GM19035 (cell line): Measurements from ENCODE around the gene CTIF.

ENCODE experiments used
- ATAC-seq: cut with Tn5 transposase; IDR thresholded peaks from one replicate; pipeline ENCODE4 v1.9.1; 2021; ENCODE audit not compliant: unreplicated experiment

The CTIF gene

DNA sequence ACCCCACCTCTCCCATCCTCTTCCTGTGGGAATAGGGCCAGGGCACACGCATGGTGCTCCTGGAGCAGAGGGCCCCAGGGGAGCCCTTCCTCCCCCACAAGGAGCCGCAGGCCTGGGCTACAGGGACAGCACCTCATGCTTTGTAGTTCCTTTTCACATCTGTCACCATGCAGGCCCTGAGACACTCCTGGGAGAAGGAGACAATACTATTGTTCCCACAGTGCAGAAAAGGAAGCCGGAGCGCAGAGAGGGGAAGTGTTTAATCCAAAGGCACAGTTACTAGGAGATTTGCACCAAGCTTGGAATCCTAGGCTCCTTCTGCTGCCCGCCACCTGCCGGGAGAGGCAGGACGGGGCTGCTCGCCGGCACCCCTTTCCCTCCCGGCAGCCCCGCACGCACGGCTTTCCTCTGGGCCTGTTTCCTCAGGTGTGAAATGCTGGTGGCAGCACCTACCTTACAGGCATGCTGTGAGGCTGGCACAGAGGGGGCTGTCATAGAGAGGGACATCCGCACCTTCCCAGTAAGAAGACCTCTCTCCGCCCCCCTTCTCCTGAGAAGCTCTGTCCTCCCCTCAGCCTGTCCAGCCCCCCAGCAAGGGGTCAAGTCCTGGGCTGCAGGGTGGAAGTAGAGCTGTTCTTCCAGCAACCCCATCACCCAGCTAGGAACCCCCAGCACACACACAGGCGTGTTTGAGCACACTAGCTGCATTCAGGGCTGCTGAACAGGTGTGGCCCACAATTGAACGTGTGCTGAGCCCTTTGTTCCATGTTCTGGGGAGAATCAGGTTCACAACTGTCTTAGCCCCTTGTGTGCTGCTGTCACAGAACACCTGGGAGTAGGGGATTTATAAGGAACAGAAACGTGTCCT is 349.3 kb downstream of the CTIF start:
- ATAC-seq, result no peak

DNA sequence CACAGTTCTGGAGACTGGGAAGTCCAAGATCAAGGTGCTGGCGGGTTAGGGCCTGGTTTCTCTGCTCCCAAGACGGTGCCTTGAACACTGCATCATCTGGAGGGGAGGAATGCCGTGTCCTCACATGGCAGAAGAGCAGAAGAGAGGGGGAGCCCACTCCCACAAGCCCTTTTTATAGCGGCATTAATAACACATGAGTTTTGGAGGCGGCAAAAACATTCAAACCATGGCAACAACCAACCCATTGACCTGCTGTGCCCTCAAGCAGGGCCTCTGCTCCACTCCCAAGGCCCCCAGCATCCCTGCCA is 349.9 kb downstream of the CTIF start:
- ATAC-seq, result no peak

- no peak for ATAC-seq
Measured at GRCh38 chr18:48889115-48889941, 350.5 kb downstream of the CTIF start.

- no peak for ATAC-seq
Measured at GRCh38 chr18:48889981-48890762, 351.3 kb downstream of the CTIF start.

DNA sequence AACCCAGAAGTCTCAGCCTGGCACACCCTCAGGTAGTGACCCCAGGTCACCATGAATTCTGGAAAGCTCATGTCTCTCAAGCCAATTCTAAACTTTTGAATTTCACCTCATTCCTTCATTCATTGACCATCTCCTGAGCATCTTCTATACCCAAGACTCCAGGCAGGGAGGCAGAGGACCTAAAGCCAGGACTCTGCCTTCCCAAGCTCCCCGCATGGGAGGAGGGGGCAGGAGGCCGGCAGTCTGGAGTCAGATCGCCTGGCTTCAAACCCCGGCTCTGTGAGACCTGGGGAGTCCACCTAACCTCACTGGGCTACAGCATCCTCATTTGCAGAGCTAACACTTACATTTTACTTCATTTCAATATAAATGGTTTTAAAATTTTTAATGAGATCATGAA is 352.9 kb downstream of the CTIF start:
- no peak for ATAC-seq

- ATAC-seq, result no peak
Measured at GRCh38 chr18:48892146-48892855, 353.5 kb downstream of the CTIF start.

DNA sequence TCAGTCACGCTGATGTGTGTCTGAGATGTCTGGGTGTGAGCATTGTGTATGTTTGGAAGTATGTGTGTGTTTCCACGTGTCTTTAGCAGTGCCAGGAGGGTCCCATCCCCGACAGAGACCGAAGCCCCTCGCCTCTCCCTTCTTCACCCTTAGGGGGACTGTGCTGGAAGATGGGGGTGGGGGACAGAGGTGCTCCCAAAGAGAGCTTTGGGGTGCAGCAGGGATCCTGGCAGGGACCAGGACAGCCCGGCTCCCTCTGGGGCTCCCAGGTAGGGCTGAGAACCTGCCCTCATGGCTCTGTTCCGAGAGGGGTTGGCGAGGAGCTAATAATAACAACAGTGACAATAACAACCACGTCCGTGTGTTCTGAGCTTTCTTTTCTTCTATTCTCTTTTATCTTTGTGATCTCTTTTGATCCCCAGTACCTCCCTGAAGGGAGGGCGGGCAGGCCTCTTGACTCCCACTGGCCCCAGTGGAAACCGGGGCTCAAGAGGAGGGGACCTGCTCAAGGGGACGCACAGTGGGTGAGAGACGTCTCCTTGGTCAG is 354.3 kb downstream of the CTIF start:
- ATAC-seq, result no peak

DNA sequence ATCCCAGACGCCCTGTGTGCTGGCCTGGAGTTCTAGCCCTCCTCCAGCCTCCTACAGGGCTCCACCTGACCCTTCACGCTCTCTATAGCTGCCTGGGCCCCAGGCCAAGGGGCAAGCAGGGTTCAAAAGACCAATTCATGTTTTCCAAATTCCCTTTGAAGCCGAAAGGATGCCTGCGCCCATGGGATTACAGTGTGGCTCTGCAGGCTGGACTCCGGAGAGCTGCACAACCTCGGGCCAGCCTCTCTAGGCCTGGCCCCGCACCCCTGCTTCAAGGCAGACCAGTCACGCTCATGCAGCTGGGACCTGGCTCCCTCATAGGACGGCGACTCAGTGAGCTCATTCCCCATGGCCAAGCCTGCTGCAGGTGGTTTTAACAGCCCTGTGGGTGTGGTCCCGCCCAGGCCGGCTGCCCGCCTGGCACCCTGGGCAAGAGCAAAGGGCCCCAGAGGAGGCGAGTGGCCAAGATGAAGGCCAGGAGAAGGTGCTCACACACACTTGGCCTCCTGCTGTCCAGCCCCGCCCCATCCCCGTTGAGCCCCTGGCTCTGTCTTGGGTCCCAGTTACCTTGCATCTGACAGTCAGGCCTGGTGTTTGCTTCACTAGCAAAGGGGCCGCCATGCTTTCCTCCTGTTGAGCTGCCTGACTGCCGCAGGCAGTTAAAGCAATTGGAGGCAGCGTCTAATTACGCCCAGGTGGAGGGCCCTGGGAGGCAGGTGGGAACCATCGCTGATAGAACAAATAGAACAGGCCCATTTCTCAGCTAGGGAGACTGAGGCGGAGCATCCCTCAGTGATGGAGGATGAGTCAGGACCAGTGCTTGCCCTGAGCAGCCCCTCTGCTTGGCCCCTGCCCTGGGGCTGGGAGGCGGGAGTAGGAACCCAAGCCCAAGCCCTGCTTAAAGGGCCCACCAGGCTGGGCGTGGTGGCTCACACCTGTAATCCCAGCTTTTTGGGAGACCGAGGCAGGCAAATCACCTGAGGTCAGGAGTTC is 355.1 kb downstream of the CTIF start:
- no peak for ATAC-seq

- no peak for ATAC-seq
Measured at GRCh38 chr18:48894799-48895346, 356.0 kb downstream of the CTIF start.

- peak; percentile 15 for ATAC-seq
Measured at GRCh38 chr18:48896326-48896874, 357.6 kb downstream of the CTIF start.

DNA sequence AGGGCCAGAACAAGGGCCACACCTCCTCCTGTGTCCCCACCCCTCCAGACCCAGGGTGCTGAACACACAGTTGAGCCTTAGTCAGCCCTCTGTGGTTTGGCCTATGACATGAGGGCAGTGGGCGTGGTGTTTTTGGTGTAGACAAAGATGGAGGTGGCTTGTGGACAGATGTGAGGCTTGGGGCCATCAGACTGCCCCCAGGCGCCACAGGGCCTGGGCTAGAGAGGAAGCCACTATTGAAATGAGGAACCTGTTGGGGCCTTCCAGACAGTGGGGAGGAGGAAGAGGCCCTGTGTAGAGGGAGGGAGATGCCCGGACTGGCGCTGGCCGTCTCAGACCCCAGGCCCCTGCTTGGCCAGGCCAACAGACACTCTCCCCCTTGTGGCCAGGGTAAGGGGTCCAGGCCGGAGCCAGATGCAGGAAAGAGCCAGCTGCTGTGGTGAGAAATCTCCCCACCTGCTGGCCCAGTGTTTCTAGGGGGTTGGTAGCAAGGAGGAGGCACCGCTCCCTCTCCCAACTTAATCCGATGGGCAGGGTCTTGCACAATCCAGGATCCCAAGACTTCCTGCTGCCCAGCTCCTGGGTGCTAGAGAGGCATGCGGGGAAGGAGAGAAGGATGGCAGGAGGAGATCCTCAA is 358.2 kb downstream of the CTIF start:
- peak; percentile 87 for ATAC-seq

DNA sequence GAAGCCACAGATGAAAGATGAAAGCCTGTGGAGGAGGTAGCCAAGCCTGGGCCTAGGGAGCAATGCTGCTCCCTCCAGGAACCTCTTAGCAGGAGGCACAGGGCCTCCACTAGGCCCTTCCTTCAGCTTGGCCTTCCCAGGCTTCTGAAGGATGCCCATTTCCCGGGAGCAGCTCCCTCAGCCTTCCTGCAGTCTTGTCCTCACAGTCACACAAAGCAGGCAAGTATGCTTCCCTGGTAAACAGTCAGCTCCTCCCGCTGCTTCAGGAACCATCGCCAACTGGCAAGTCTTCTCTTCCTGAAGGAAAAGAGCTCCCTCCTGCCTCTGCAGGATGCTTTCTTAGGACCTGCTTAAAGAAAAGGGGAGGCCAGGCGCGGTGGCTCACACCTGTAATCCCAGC is 358.7 kb downstream of the CTIF start:
- no peak for ATAC-seq

DNA sequence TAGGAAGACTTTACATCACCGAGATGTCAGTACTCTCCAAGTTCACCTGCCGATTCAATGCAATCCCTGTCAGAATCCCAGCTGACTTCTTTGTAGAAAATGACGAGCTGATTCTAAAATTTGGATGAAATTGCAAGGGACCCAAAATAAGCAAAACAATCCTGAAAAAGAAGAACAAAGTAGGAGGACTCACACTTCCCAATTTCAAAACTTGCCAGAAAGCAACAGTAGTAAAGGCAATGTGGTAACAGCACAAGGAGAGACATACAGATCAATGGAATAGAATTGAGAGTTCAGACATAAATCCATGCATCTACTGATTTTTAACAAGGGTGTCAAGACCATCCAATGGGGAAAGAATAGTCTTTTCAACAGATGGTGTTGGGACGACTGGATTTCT is 359.7 kb downstream of the CTIF start:
- ATAC-seq, result no peak

- ATAC-seq, result no peak
Measured at GRCh38 chr18:48899558-48900174, 360.8 kb downstream of the CTIF start.

GRCh38 chr18:48900469-48900868 is 361.6 kb downstream of the CTIF start:
- ATAC-seq, result no peak

DNA sequence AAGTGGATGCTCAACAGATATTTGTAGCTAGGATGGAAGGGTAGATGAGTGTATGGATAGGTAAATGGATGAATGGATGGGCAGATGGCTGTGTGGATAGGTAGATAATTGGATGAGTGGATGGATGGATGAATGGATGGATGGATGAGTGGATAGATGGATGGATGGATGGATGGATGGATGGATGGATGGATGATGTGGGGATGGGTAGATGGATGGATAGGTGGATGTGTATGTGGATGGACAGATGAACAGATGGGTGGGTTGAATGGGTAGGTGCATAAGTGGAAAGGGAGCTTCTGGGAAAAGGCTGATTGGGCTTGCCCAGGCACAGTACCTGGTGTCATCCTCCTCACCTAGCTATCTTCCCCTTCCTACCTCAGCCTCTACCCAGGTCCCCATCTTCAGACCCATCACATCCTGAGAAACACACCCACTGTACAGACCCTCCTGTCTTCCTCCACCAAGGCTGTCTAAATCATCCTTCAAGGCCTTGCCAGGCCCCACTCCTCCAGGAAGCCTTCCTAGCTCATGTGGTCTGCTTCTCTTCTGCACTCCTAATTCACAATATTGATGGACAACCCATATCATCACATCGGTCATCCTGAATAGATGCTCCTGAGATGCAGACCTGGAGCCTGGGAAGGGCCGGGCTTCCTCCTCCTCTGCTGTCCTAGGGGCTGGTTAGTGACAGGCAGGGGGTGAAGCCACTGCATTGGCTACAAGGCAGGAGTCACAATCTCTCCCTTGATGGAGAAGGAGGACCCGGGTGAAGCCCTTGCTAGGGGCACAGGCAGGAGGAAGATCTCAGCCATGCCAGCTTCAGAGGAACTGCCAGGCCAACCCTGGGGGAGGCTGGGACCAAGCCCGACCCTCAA is 362.6 kb downstream of the CTIF start:
- no peak for ATAC-seq
